ENCODE measurements around the gene CEP20.
"Not testable (repeated sequence)": the region's sequence is repeated elsewhere in the genome, so short reads cannot be mapped to it uniquely, and the experiment has no call there.

CEP20 gene, protein sequence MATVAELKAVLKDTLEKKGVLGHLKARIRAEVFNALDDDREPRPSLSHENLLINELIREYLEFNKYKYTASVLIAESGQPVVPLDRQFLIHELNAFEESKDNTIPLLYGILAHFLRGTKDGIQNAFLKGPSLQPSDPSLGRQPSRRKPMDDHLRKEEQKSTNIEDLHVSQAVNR
- 22.9 to 58.0 (median 41.5) reads per million in 9 experiments for total RNA-seq

DNA sequence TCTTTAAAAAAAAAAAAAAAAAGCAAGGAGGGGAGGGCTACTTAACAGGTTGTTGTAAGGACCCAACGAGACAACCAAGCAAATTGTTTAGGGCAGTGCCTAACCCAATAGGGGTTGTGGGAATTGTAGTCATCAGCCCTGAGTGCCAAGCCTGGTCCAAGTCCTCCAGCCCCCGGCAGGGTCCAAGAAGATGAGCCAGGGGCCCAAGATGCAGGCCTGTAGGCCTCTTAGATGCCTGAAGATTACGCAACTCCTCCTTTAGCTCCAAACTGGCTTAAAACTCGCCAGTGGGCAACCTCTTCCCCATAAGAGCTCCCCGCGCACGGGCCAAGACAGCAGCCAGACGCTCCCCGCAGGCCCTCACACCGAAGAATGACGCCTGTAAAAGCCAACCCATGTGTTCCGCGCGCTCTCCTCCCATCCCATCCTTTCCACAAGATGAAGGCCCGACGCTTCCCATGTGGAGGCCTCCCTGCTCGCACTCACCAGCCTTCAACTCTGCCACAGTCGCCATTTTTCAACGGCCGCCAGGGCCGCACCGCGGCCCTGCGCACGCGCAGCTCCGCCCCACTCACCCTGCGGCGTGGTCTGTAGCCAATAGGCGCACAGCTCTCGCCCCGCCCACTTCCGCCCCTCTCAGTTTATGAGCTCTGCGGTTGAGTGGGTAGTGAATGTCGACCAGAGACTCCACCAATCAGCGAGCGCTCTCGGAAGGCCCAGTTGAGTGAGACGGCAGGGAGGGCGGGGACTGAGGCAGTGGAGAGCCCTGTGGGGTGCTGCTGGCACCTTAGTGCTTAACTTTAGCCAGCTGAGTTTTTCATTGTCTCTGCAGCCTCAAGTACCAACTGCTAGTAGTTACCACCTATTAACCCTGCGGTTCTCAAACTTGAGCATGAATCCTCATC is at the start of gene CEP20:
Gene CEP20, minus strand, starts transcription at position 532 of the 905 bp plus-strand sequence. Its CDS starts 18 bp downstream, at position 514.
- Mint-ChIP-seq H3K36me3 (ENCODE audit: insufficient read depth) (peaks cover 15% of the 10 kb centered on the region), H3K9me3 (no peaks in the 10 kb centered on the region), H3K27me3 (no peaks in the 10 kb centered on the region), H3K4me1 (ENCODE audit: low read depth in 2 of 2) (peaks cover 31 to 34% of the 10 kb centered on the region in 2 donors), H3K4me3 (peak within 1 kb of the TSS; percentile 96 to 100), H3K27ac (peak within 1 kb of the TSS; percentile 96 to 97)
- ATAC-seq (replicated peaks) (peak; percentile 96), DNase-seq (peak; percentile 98 to 100 (median 99))

DNA sequence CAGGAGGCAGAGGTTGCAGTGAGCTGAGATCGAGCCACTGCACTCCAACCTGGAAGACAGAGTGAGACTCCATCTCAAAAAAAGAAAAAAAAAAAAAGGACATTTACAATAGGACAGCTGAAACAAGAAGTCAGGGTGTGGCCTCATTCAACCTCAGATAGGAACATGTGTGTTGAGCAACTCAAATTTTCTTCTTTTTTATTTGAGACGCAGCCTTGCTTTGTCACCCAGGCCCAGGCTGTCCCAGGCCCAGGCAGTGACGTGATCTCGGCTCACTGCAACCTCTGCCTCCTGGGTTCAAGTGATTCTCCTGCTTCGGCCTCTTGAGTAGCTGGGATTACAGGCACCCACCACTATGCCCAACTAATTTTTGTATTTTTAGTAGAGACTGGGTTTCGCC is 48.4 kb upstream of the CEP20 start:
- H3K27ac Mint-ChIP-seq; H3K27me3 Mint-ChIP-seq; DNase-seq; H3K36me3 Mint-ChIP-seq (ENCODE audit: insufficient read depth); H3K4me1 Mint-ChIP-seq (ENCODE audit: low read depth in 2 of 2); H3K9me3 Mint-ChIP-seq; ATAC-seq (replicated peaks); H3K4me3 Mint-ChIP-seq: not testable (repeated sequence)

DNA sequence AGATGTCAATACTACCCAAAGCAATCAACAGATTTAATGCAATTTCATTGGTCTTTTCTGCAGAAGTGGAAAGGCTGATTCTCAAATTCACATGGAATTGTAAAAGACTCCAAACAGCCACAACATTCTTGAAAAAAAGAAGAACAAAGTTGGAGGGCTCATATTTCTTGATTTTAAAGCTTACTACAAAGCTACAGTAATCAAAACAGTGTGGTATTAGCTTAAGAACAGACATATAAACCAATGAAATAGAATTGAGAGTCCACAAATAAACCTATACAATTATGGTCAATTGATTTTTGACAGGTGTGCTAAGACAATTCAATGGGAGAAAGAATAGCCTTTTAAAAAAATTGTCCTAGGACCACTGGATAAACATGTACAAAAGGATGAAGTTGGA is 46.6 kb upstream of the CEP20 start:
- DNase-seq = no peak
- H3K27me3 Mint-ChIP-seq = no peaks in the 10 kb centered on the region
- no peaks in the 10 kb centered on the region for H3K9me3 Mint-ChIP-seq
- ATAC-seq (replicated peaks) = no peak
- H3K4me3 Mint-ChIP-seq = no peak overlapping the region
- H3K36me3 Mint-ChIP-seq (ENCODE audit: insufficient read depth) = no peaks in the 10 kb centered on the region
- H3K27ac Mint-ChIP-seq = no peak overlapping the region
- H3K4me1 Mint-ChIP-seq (ENCODE audit: low read depth in 2 of 2) = no peaks in the 10 kb centered on the region

DNA sequence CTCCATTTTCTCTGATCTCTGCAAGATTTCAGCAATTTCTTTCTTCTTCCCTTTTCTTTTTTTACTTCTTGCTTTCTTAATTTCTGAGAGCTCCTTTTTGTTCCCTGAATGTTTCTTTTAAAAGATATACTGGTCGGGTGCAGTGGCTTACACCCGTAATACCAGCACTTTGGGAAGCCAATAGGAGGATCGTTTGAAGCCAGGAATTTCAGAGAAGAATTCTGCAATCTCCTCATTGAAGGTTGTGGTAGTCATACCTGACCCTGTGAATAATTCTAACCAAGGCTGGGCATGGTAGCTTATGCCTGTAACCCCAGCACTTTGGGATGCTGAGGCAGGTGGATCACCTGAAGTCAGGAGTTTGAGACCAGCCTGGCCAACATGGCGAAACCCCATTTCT is 45.4 kb upstream of the CEP20 start:
- H3K27ac Mint-ChIP-seq = no peak overlapping the region
- no peaks in the 10 kb centered on the region for H3K36me3 Mint-ChIP-seq (ENCODE audit: insufficient read depth)
- no peak for DNase-seq
- no peaks in the 10 kb centered on the region for H3K27me3 Mint-ChIP-seq
- ATAC-seq (replicated peaks) = no peak
- H3K4me1 Mint-ChIP-seq (ENCODE audit: low read depth in 2 of 2) = no peaks in the 10 kb centered on the region
- H3K4me3 Mint-ChIP-seq = no peak overlapping the region
- H3K9me3 Mint-ChIP-seq = no peaks in the 10 kb centered on the region

DNA sequence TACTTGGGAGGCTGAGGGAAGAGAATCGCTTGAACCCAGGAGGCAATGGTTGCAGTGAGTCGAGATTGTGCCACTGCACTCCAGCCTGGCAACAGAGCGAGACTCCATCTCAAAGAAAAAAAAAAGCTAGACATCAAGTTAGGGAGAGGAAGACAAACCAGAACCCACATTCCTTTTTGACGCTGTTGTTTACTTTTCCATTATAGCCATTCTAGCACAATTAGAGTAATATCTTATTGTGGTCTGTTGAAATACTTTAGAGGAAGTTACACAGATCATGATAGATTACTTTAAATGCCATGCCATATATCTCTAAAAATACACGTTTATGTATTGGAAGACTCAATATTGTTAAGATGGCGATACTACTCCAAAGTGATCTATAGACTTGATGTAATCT is 44.5 kb upstream of the CEP20 start:
- H3K4me3 Mint-ChIP-seq = no peak overlapping the region
- no peaks in the 10 kb centered on the region for H3K27me3 Mint-ChIP-seq
- no peaks in the 10 kb centered on the region for H3K9me3 Mint-ChIP-seq
- H3K27ac Mint-ChIP-seq = no peak overlapping the region
- no peaks in the 10 kb centered on the region for H3K36me3 Mint-ChIP-seq (ENCODE audit: insufficient read depth)
- H3K4me1 Mint-ChIP-seq (ENCODE audit: low read depth in 2 of 2) = no peaks in the 10 kb centered on the region
- DNase-seq (no peak), ATAC-seq (replicated peaks) (no peak)

DNA sequence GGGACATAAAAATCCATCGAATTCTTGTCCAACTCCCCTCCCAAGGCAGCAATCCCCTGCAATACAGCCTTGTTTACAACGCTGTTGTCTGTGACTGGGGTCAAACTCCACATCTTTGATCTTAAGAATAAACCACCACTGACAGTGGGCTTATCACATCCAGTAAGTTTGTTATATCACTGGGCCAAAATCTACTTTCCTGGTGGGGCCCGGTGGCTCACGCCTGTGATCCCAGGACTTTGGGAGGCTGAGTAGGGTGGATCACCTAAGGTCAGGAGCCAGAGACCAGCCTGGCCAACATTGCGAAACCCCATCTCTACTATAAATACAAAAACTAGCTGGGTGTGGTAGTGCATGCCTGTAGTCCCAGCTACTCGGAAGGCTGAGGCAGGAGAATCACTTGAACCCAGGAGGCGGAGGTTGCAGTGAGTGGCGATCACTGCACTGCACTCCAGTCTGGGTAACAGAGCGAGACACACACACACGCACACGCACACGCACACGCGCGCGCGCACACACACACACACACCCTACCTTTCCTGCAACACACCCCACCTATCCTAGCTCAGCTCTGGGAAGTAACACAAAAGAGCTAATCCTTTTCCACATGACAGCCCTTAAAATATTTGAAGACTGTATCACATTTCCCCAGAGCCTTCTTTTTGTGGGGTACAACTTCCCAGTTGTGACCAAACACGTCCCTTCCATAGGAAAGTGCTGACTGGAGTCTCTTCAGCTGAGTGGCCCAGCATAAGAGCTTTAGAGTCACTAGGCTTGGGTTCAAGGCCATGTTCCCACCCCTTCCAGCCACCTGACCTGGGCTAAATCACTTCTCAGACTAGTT is 40.1 kb upstream of the CEP20 start:
- no peak overlapping the region for H3K4me3 Mint-ChIP-seq
- no peaks in the 10 kb centered on the region for H3K4me1 Mint-ChIP-seq (ENCODE audit: low read depth in 2 of 2)
- DNase-seq = no peak
- H3K27me3 Mint-ChIP-seq = no peaks in the 10 kb centered on the region
- ATAC-seq (replicated peaks) = no peak
- H3K9me3 Mint-ChIP-seq = no peaks in the 10 kb centered on the region
- H3K27ac Mint-ChIP-seq = no peak overlapping the region
- no peaks in the 10 kb centered on the region for H3K36me3 Mint-ChIP-seq (ENCODE audit: insufficient read depth)

DNA sequence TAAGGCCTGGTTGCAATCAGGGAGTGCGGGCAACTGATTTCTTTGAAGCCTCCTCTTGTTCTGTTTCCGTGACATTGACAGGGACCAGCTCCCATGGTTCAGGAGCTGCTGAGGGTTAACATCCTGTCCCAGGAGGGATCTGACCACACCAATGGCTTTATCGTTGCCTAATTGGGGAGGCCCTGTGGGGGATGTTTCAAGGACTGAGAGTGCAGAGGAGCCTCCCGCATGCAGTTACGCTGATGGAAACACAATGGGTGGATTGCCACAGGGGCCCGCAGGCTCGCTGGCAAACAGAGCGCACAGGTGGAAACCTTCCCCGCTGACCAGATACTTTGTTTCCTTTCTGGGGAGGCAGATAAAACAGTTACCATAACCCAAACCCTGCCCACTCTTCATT is 37.2 kb upstream of the CEP20 start:
- Mint-ChIP-seq H3K4me3 (no peak overlapping the region), H3K27ac (no peak overlapping the region), H3K27me3 (no peaks in the 10 kb centered on the region), H3K9me3 (no peaks in the 10 kb centered on the region), H3K4me1 (ENCODE audit: low read depth in 2 of 2) (no peaks in the 10 kb centered on the region), H3K36me3 (ENCODE audit: insufficient read depth) (no peaks in the 10 kb centered on the region)
- ATAC-seq (replicated peaks) = no peak
- DNase-seq = no peak

DNA sequence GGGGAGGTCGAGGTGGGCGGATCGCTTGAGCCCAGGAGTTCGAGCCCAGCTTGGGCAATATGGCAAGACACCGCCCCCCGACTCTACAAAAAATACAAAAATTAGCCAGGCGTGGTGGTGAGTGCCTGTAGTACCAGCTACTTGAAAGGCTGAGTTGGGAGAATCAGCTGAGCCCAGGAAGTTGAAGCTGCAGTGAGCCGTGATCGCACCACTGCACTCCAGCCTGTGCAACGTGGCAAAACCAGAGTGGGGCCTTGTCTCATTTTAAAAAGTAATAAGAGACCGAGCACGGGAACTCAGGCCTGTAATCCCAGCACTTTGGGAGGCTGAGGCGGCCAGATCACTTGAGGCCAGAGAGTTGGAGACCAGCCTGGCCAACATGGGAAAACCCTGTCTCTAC is 36.6 kb upstream of the CEP20 start:
- DNase-seq (no peak), ATAC-seq (replicated peaks) (no peak)
- Mint-ChIP-seq H3K27ac (no peak overlapping the region), H3K4me3 (no peak overlapping the region), H3K9me3 (no peaks in the 10 kb centered on the region), H3K4me1 (ENCODE audit: low read depth in 2 of 2) (no peaks in the 10 kb centered on the region), H3K27me3 (no peaks in the 10 kb centered on the region), H3K36me3 (ENCODE audit: insufficient read depth) (no peaks in the 10 kb centered on the region)

DNA sequence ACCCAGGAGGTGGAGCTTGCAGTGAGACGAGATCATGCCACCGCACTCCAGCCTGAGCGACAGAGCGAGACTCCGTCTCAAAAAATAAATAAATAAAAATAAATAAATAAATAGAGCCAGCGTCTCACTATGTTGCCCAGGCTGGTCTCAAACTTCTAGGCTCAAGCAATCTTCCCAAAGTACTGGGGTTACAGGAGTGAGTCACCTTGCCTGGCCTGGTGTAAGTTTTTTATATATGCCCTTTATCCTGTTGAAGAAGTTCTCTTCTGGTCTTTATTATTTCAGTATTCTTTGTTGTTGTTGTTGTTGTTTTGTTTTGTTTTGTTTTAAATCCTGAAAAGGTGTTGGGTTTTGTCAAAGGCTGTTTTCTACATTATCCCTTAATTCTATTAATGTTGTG is 30.9 kb upstream of the CEP20 start:
- no peaks in the 10 kb centered on the region for H3K4me1 Mint-ChIP-seq (ENCODE audit: low read depth in 2 of 2)
- H3K36me3 Mint-ChIP-seq (ENCODE audit: insufficient read depth) = no peaks in the 10 kb centered on the region
- H3K4me3 Mint-ChIP-seq = no peak overlapping the region
- no peak for DNase-seq
- no peak overlapping the region for H3K27ac Mint-ChIP-seq
- H3K27me3 Mint-ChIP-seq = peaks cover 0 to 5% of the 10 kb centered on the region in 2 donors
- ATAC-seq (replicated peaks) = no peak
- H3K9me3 Mint-ChIP-seq = no peaks in the 10 kb centered on the region

DNA sequence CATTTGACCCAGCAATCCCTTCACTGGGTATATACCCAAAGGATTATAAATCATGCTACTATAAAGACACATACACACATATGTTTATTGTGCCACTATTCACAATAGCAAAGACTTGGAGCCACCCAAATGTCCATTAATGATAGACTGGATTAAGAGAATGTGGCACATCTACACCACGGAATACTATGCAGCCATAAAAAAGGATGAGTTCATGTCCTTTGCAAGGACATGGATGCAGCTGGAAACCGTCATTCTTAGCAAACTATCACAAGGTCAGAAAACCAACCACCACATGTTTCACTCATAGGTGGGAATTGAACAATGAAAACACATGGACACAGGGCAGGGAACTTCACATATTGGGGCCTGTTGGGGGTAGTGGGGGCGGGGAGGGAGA is 29.9 kb upstream of the CEP20 start:
- H3K4me3 Mint-ChIP-seq; ATAC-seq (replicated peaks); DNase-seq; H3K4me1 Mint-ChIP-seq (ENCODE audit: low read depth in 2 of 2); H3K9me3 Mint-ChIP-seq; H3K36me3 Mint-ChIP-seq (ENCODE audit: insufficient read depth); H3K27me3 Mint-ChIP-seq; H3K27ac Mint-ChIP-seq: not testable (repeated sequence)

DNA sequence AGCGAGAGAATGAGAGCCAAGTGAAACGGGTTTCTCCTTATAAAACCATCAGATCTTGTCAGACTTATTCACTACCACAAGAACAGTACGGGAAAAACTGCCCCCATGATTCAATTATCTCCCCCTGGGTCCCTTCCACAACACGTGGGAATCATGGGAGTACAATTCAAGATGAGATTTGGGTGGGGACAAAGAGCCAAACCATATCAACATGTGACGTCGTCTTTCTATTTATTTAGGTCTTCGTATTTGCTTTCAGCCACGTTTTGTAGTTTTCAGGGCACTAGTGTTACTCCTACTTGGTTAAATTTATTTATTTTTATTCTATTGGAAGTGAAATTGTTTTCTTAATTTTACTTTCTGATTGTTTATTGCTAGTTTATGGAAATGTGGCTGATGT is 27.9 kb upstream of the CEP20 start:
- no peak for DNase-seq
- Mint-ChIP-seq H3K27ac (no peak overlapping the region), H3K4me3 (no peak overlapping the region), H3K9me3 (no peaks in the 10 kb centered on the region), H3K36me3 (ENCODE audit: insufficient read depth) (no peaks in the 10 kb centered on the region), H3K4me1 (ENCODE audit: low read depth in 2 of 2) (peaks cover 0 to 4% of the 10 kb centered on the region in 2 donors), H3K27me3 (peaks cover 0 to 5% of the 10 kb centered on the region in 2 donors)
- ATAC-seq (replicated peaks) = no peak

DNA sequence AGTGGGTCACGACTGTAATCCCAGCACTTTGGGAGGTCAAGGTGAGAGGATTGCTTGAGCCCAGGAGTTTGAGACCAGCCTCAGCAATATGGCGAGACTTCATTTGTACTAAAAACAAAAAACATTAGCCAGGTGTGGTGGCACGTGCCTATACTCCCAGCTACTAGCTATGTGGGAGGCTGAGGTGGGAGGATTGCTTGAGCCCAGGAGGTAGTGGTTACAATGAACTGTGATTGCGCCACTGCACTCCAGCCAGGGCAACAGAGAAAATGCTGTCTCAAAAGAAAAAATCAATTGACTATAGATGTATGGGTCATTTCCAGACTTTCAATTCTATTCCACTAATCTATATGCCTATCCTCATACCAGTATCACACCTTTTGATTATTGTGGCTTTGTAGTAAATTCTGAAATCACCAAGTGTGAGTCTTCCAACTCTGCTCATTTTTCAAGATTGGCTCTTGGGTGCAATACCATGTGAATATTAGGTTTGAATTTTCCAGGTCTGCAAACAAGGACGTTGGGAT is 27.2 kb upstream of the CEP20 start:
- Mint-ChIP-seq H3K9me3 (no peaks in the 10 kb centered on the region), H3K36me3 (ENCODE audit: insufficient read depth) (no peaks in the 10 kb centered on the region), H3K27me3 (peaks cover 0 to 5% of the 10 kb centered on the region in 2 donors), H3K27ac (no peak overlapping the region), H3K4me1 (ENCODE audit: low read depth in 2 of 2) (peaks cover 0 to 4% of the 10 kb centered on the region in 2 donors), H3K4me3 (no peak overlapping the region)
- no peak for DNase-seq
- ATAC-seq (replicated peaks) = no peak

DNA sequence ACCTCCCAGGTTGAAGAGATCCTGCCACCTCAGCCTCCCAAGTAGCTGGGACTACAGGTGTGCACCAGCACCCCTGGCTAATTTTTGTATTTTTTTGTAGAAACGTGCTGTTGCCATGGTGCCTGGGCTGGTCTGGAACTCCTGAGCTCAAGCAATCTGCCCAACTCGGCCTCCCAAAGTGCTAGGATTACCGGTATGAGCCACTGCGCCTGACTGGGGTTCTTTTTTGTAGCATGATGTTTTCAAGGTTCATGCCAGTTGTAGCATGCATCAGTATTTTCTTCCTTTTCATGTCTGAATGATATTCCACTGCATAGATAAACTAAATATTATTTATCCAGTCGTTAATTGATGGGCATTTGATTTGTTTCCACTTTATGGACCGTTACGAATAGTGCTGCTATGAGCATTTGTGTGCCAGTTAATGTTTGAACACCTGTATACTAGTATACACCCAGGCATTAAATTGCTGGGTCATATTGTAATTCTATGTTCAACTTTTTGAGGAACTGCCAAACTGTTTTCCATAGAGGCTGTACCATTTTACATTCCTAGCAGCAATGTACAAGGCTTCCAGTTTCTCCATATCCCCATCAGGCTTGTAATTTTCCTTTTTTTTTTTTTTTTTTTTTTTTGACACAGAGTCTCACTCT is 24.8 kb upstream of the CEP20 start:
- no peaks in the 10 kb centered on the region for H3K36me3 Mint-ChIP-seq (ENCODE audit: insufficient read depth)
- H3K9me3 Mint-ChIP-seq = no peaks in the 10 kb centered on the region
- peak overlapping the region; percentile 52 to 58 for H3K4me3 Mint-ChIP-seq
- H3K4me1 Mint-ChIP-seq (ENCODE audit: low read depth in 2 of 2) = peaks cover 0 to 4% of the 10 kb centered on the region in 2 donors
- H3K27me3 Mint-ChIP-seq = peaks cover under 1 to 1% of the 10 kb centered on the region in 2 donors
- peak overlapping the region; percentile 45 to 56 for H3K27ac Mint-ChIP-seq
- DNase-seq (no peak), ATAC-seq (replicated peaks) (no peak)

All from effector memory CD8-positive, alpha-beta T cell (primary cell).